ENCODE data around the gene CD247.

- TF ChIP-seq ZNF274 (IDR thresholded peaks at IDR 0.05; ENCODE audit: low read depth, low read length) (no peak), SUZ12 (IDR thresholded peaks at IDR 0.05; ENCODE audit: extremely low read depth, insufficient read depth, insufficient read length) (no peak), YY1 (IDR thresholded peaks at IDR 0.05; ENCODE audit: insufficient read depth, insufficient read length) (no peak)
Observed at GRCh38 chr1:167493372-167493771, 25.0 kb downstream of the CD247 start.
